ENCODE measurements around the gene IFRD2. TPM values are rescaled to one million over a fixed set of nuclear protein-coding genes. Genes with fewer than 3 reads are reported as not detected.

The IFRD2 gene
- total and polyA plus RNA-seq, 2 experiments from 2014 or later, result 80.8 to 91.5 TPM

DNA sequence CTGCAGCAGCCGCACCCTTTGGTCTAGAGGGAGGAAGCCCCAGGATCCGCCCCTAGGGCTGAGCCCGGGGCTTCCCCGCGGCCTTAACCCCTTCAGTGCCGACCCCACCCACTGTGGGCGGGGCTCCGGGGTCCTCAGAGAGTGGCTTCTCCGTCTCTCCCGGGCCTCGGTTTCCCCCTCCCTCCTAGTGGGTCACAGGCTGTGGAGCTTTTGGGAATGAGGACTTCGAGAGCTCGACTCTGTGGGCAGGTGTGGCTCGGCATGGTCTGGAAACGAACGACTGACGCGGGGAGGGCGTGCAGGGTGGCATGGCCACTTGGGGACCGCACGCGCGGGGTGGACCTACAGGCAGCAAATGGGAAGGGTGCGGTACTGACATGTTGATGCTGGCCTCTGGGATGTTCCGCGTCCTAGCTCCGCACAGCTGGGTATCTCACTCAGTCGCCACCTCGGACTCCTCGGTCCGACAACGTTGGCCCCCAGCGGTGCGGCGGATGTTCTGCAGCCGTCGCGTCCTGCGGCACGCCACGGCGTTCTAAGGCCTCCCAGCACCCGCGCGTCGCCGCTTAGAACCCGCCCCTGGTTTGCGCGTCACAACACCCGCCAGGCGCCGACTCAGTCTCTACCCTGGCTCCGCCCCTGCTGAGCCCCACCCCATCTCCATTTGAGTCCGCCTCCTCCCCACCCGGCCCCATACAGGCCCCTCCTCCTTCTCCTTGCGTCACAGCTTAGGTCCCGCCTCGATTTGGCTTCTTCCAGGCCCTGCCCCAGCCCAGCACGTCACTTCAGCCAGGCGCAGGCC, 6.8 kb upstream of the IFRD2 start, which contains the start of the genes HYAL3 and NAA80:
Gene HYAL3 (minus strand): TSS at position 570 of the 802 bp plus-strand sequence. CDS start 3,803 bp downstream, outside the sequence.
Gene NAA80 (minus strand): TSS at position 570 of the 802 bp plus-strand sequence. CDS start 1,942 bp downstream, outside the sequence.
- H3K27me3 Mint-ChIP-seq (ENCODE audit: insufficient read depth, low read depth, poor library complexity), result peaks cover 22% of the 10 kb centered on the region
- ATAC-seq (peak; percentile 69), DNase-seq (ENCODE audit: low spot score) (peak; percentile 99)

More for the DNA sequence above, 6.8 kb upstream of the IFRD2 start, which contains the start of the genes HYAL3 and NAA80:
- no peaks in the 10 kb centered on the region for H3K27me3 ChIP-seq (ENCODE audit: insufficient read depth)
- Mint-ChIP-seq H3K27ac (peak within 1 kb of the TSS; percentile 98), H3K4me3 (peak within 1 kb of the TSS; percentile 98), H3K36me3 (ENCODE audit: low read depth) (no peaks in the 10 kb centered on the region), H3K4me1 (peaks cover 22% of the 10 kb centered on the region), H3K9me3 (no peaks in the 10 kb centered on the region; the same call in 2 of the 3 replicates)
- no peaks in the 10 kb centered on the region for H3K9me2 ChIP-seq (ENCODE audit: insufficient read depth)
- peak within 1 kb of the TSS; percentile 97 for H3K4me2 ChIP-seq
- no peaks in the 10 kb centered on the region for H4K20me1 ChIP-seq (replicated peaks; ENCODE audit: insufficient read depth)
- H3K36me3 ChIP-seq (ENCODE audit: insufficient read depth), result no peaks in the 10 kb centered on the region
- peak within 1 kb of the TSS; percentile 79; the same call in 1 of the 2 replicates for H3K27ac ChIP-seq (ENCODE audit: low read depth)
- TF ChIP-seq EZH2 (IDR thresholded peaks at IDR 0.05; ENCODE audit: low read depth, unreplicated experiment) (no peak), NANOG (IDR thresholded peaks at IDR 0.05; ENCODE audit: borderline replicate concordance) (no peak), POLR2AphosphoS5 (IDR thresholded peaks at IDR 0.05; ENCODE audit: low read depth) (peak; percentile 88), ZNF114 (CRISPR knock-in tag; IDR thresholded peaks at IDR 0.05) (no peak), CREB1 (CRISPR knock-in tag; IDR thresholded peaks at IDR 0.05; ENCODE audit: low read depth) (peak; percentile 84), EZH2phosphoT487 (IDR thresholded peaks at IDR 0.05; ENCODE audit: unreplicated experiment) (no peak)
- TF ChIP-seq, protein P1, sequence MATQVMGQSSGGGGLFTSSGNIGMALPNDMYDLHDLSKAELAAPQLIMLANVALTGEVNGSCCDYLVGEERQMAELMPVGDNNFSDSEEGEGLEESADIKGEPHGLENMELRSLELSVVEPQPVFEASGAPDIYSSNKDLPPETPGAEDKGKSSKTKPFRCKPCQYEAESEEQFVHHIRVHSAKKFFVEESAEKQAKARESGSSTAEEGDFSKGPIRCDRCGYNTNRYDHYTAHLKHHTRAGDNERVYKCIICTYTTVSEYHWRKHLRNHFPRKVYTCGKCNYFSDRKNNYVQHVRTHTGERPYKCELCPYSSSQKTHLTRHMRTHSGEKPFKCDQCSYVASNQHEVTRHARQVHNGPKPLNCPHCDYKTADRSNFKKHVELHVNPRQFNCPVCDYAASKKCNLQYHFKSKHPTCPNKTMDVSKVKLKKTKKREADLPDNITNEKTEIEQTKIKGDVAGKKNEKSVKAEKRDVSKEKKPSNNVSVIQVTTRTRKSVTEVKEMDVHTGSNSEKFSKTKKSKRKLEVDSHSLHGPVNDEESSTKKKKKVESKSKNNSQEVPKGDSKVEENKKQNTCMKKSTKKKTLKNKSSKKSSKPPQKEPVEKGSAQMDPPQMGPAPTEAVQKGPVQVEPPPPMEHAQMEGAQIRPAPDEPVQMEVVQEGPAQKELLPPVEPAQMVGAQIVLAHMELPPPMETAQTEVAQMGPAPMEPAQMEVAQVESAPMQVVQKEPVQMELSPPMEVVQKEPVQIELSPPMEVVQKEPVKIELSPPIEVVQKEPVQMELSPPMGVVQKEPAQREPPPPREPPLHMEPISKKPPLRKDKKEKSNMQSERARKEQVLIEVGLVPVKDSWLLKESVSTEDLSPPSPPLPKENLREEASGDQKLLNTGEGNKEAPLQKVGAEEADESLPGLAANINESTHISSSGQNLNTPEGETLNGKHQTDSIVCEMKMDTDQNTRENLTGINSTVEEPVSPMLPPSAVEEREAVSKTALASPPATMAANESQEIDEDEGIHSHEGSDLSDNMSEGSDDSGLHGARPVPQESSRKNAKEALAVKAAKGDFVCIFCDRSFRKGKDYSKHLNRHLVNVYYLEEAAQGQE (IDR thresholded peaks at IDR 0.05; ENCODE audit: unreplicated experiment), result no peak
- TF ChIP-seq, protein P2, sequence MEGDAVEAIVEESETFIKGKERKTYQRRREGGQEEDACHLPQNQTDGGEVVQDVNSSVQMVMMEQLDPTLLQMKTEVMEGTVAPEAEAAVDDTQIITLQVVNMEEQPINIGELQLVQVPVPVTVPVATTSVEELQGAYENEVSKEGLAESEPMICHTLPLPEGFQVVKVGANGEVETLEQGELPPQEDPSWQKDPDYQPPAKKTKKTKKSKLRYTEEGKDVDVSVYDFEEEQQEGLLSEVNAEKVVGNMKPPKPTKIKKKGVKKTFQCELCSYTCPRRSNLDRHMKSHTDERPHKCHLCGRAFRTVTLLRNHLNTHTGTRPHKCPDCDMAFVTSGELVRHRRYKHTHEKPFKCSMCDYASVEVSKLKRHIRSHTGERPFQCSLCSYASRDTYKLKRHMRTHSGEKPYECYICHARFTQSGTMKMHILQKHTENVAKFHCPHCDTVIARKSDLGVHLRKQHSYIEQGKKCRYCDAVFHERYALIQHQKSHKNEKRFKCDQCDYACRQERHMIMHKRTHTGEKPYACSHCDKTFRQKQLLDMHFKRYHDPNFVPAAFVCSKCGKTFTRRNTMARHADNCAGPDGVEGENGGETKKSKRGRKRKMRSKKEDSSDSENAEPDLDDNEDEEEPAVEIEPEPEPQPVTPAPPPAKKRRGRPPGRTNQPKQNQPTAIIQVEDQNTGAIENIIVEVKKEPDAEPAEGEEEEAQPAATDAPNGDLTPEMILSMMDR (conservative IDR thresholded peaks at IDR 0.05; ENCODE audit: low read depth in 2 of 2), result peak in 1 of 2 experiments; percentile 22; a peak in 1 of 4 replicates
- peaks cover 25% of the 10 kb centered on the region for H3K4me1 ChIP-seq (ENCODE audit: insufficient read depth)
- no peaks in the 10 kb centered on the region for H3K79me2 ChIP-seq (replicated peaks; ENCODE audit: insufficient read depth)
- peak within 1 kb of the TSS; percentile 97 for H3K4me3 ChIP-seq
- peaks cover 17% of the 10 kb centered on the region for H3F3A ChIP-seq (replicated peaks; ENCODE audit: low read depth)
- H2AFZ ChIP-seq, result peak within 1 kb of the TSS; percentile 100

Data from GM23338 (cell line).